K562 (cell line): Measurements from ENCODE around the gene GALNT7.

Experiments
- BRCA1 ChIP-seq, 2 experiments: fragments of 450-650 bp in 1 of 2; sonication (generic) in 1 of 2; formaldehyde crosslinking in 1 of 2; IDR thresholded peaks; 2 replicates each; pipeline versions ENCODE4 v1.5.0 to v1.6.1; 2017 to 2020; ENCODE audit warnings: mild to moderate bottlenecking in 1 of 2, missing genetic modification reagents in 1 of 2
- CTCF ChIP-seq, 3 experiments: IDR thresholded peaks in 2 of 3; conservative IDR thresholded peaks in 1 of 3; 2 replicates each; pipeline ENCODE4 v1.5.1; 2011 to 2012; ENCODE audit warnings: low read length in 3 of 3, mild to moderate bottlenecking in 3 of 3, control low read depth in 2 of 3, improper control_type of control experiment in 1 of 3, inconsistent platforms in 1 of 3, low read depth in 1 of 3, mixed read lengths in 1 of 3, moderate library complexity in 1 of 3; ENCODE audit not compliant: insufficient read depth in 2 of 3
- EGR1 ChIP-seq: fragments of 450-650 bp; conservative IDR thresholded peaks from 2 replicates; pipeline ENCODE4 v1.6.1; 2017; ENCODE audit warnings: mild to moderate bottlenecking
- ELF1 ChIP-seq: fragments of 200-800 bp; sonication (Bioruptor generic); IDR thresholded peaks from 2 replicates; pipeline ENCODE4 v1.6.1; 2016; ENCODE audit warnings: missing genetic modification characterization, missing compliant biosample characterization
- FIP1L1 ChIP-seq: fragments of 200-400 bp; formaldehyde crosslinking; IDR thresholded peaks from 2 replicates; pipeline ENCODE4 v1.6.1; 2018; ENCODE audit warnings: mild to moderate bottlenecking, low read depth, low read length; ENCODE audit not compliant: poor library complexity, severe bottlenecking
- FOS ChIP-seq: IDR thresholded peaks from 3 replicates; pipeline ENCODE4 v1.6.1; 2011; ENCODE audit not compliant: insufficient read length; ENCODE audit errors: extremely low read depth
- HDAC2 ChIP-seq: fragments of 450-650 bp; IDR thresholded peaks from 2 replicates; pipeline ENCODE4 v1.6.1; 2016; ENCODE audit warnings: mild to moderate bottlenecking
- JUN ChIP-seq, 2 experiments: sonication (generic) in 1 of 2; formaldehyde crosslinking in 1 of 2; IDR thresholded peaks; 2 replicates each; pipeline versions ENCODE4 v1.6.1 to v1.8.0; 2012 to 2022; ENCODE audit warnings: borderline replicate concordance in 2 of 2, mild to moderate bottlenecking in 2 of 2, improper control_type of control experiment in 1 of 2, low read depth in 1 of 2, low read length in 1 of 2, missing genetic modification reagents in 1 of 2
- POLR2AphosphoS2 ChIP-seq: IDR thresholded peaks from 2 replicates; pipeline ENCODE4 v1.6.1; 2012; ENCODE audit warnings: low read length, improper control_type of control experiment
- ZNF143 ChIP-seq: sonication (generic); formaldehyde crosslinking; IDR thresholded peaks from 2 replicates; pipeline ENCODE4 v1.9.0; 2022; ENCODE audit warnings: mild to moderate bottlenecking, missing genetic modification reagents

- TF ChIP-seq EGR1 (no peak), CTCF (IDR thresholded peaks at IDR 0.05 in 2 of 3, conservative IDR thresholded peaks at IDR 0.05 in 1 of 3; ENCODE audit: insufficient read depth in 2 of 3, low read depth in 1 of 3, low read length in 3 of 3) (no peak), ZNF143 (CRISPR knock-in tag) (no peak), HDAC2 (no peak), BRCA1 (IDR thresholded peaks at IDR 0.05) (no peak), BRCA1 (CRISPR knock-in tag; IDR thresholded peaks at IDR 0.05) (no peak), FOS (no peak), ELF1 (tag) (no peak), JUN (IDR thresholded peaks at IDR 0.05; ENCODE audit: borderline replicate concordance, low read depth, low read length) (no peak), JUN (CRISPR knock-in tag; IDR thresholded peaks at IDR 0.05; ENCODE audit: borderline replicate concordance) (no peak), FIP1L1 (no peak), POLR2AphosphoS2 (no peak)
Measured at GRCh38 chr4:173256825-173257224, 88.2 kb downstream of the GALNT7 start.
